Coronary artery (tissue), 2 donors: ENCODE data around the gene YAP1.

Source experiments
- DNase-seq: peaks from one replicate; pipeline ENCODE4 v3.0.0-alpha.2; 2017; ENCODE audit warnings: low spot score
- H3K27ac ChIP-seq, 2 donors: fragments of 200-600 bp; sonication (generic); one replicate each; pipeline ENCODE4 v1.5.1; 2016 to 2019
- H3K4me3 ChIP-seq: fragments of 200-600 bp; sonication (generic); 2 replicates; pipeline ENCODE4 v1.5.1; 2016; ENCODE audit warnings: mild to moderate bottlenecking, moderate library complexity
- CTCF ChIP-seq: fragments of 200-600 bp; sonication (generic); IDR thresholded peaks from one replicate; pipeline ENCODE4 v1.5.1; 2019; ENCODE audit warnings: antibody characterized with exemption

Gene YAP1

DNA sequence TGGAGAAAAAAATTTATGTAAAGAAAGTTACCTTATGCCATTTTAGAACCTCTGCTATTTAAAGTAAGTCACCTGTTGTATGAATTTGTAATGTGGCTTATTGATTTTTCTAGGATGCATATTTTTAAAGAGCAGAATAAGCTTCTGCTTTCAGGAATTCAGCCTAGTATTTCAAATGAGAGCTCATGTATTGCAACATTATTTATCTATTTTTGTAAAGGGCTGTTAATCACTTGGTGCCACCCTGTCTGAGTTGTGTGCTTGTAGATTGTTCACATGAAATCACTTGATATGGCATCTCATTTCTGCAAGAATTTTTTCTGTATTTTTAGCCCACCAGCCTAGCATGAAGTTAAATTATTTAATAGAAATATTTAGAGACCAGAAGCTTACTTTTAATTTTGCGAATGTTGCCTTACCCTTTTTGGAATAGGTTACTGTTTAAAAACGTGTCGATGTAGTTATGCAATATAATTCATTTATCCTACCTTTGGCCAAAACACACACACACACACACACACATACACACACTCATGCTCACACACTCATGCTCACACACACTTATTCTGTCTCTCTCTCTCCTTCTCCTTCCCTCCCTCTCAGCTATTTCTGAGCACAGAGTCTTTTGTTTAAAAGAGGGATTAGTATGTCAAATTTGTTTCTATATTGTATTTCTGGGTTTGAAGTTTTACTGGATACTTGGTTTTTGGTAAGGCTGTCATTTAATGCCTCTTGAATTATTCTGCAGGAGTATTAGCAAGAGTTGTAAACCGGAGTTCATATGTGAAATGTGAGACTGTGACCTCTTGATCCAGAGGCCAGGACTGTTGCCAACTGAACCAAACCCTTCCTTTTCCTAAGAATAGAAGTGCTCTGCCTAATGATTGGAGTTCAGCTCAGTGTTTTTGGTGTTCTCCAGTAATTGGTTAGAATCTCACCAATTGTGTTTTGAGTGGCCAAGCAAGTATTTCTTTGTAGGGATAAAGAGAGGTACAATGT is 34.4 kb downstream of the YAP1 start:
- Histone ChIP-seq H3K27ac (peak overlapping the region; percentile 59 to 71), H3K4me3 (peak overlapping the region; percentile 23)
- TF ChIP-seq CTCF, result no peak
- DNase-seq, result no peak

GRCh38 chr11:102147015-102147414 is 36.8 kb downstream of the YAP1 start:
- peak overlapping the region; percentile 65 to 71 for H3K27ac ChIP-seq
- no peak for DNase-seq
- no peak overlapping the region for H3K4me3 ChIP-seq
- TF ChIP-seq CTCF, result no peak

DNA sequence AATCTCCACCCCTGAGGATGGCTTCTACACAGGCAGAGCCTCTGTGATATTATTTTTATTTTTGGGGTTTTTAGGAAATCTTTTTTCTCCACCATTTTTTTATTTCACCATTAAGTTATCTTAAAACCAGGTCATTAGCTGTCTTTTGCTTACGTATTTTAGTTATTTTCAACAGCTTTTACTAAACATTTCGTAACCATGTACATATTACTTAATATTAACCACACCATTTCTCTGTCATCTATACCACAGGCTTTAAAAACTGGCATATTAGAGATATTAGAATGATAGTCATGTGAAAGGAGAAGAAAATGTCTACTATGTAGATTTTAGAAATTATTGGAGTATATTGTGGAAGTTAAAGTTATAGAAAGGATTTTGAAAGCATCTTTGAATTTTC is 37.4 kb downstream of the YAP1 start:
- no peak for TF ChIP-seq CTCF
- H3K27ac ChIP-seq, result peak overlapping the region; percentile 65 to 71
- no peak overlapping the region for H3K4me3 ChIP-seq
- DNase-seq, result no peak

GRCh38 chr11:102148059-102148458 is 37.8 kb downstream of the YAP1 start:
- no peak overlapping the region for H3K27ac ChIP-seq
- H3K4me3 ChIP-seq, result no peak overlapping the region
- TF ChIP-seq CTCF, result no peak
- no peak for DNase-seq

- peak overlapping the region; percentile 17 for H3K4me3 ChIP-seq
- TF ChIP-seq CTCF, result no peak
- H3K27ac ChIP-seq, result peak overlapping the region in 1 of 2 donors; percentile 5
- DNase-seq, result no peak
These were observed 41.7 kb downstream of the YAP1 start for GRCh38 chr11:102151784-102152525.

DNA sequence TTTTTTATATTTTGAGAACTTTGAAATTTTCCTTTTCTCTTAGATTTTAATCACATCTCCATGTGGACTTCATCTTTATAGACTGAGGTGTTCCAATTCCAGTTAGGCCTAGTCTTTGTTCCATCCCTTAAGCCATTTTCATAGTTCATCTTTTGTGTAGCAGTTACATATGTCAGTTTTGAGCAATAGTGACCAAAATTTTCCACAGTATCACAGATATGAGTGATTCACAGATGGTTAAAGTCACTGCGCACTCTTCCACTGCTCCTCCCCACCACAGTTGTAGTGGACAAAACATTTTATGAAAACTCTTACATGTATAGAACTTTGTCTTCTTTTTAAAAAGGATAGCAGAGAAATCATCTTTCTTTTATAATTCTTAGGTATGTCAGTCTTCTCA is 42.8 kb downstream of the YAP1 start:
- H3K4me3 ChIP-seq, result no peak overlapping the region
- no peak for TF ChIP-seq CTCF
- no peak for DNase-seq
- no peak overlapping the region for H3K27ac ChIP-seq
